GM21528 (cell line): ENCODE data around the gene ACVR1C.

Source experiments
- ATAC-seq: cut with Tn5 transposase; IDR thresholded peaks from one replicate; pipeline ENCODE4 v1.9.1; 2021; ENCODE audit warnings: mild to moderate bottlenecking, moderate library complexity; ENCODE audit not compliant: unreplicated experiment, low FRiP score

Gene ACVR1C

DNA sequence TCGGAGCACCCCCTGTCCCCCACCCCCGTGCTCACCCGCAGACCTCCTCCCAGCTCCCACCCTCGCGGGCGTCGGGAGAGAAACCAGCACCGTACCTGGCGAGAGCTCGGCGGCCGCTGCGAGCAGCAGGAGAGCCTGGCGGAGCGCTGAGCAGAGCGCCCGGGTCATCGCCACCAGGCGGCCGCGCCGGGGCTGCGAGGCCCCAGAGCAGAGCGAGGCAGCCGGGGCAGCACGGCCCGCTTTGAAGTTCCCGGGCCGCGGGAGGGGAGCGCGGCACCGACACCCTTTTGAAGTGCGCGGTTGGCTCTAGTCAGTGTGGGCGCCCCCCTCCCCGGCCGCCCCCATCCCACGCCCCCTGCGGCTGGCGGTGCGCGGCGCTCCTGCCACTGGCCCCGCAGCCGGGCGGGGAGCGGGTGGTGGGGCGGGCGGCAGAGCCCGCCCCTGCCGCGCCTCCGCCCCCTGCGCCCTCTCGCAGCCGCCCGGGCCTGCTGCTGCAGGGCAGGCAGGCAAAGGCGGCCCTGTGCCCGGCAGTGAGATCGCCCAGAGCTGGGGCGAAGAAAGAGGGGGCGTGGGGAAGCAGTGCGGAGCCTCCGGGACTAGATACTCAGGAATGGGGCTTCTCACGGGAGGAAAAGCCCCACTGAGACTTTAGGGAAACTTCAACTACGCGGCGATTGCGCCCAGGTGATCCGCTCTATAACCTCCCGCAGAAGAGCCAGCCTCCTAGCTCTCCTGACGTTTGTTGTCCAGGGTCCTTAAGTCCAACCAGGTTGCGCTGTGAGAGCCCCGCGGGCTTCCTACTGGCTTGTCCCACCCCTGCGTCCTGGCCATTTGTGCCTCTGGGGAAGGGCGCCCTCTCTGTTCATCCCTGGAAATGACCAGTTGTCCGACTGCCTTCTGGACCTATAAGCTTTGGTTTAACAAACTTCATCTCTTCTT, at the start of gene ACVR1C:
Gene ACVR1C, minus strand, starts transcription at position 388 of the 939 bp plus-strand sequence. Its CDS starts 220 bp downstream, at position 168.
- ATAC-seq: peak; percentile 90

DNA sequence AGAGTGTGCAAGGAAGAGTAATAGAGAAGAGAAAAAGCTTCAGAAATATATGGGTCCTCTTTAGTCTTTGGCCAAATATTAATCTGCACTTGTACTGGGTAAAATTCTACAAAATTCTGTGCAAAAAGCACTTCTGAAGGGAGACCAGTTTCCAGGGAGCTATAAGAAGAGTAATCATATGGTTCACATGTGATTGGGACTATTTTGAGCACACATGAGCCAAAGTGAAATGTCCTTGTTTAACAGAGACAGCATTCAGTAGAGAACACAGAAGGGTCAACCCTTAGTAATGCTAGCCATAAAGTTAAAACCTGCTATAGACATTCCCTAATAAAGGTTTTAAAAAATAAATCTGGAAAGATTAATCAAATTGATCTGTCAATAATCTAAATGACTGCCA, 49.3 kb upstream of the ACVR1C start:
- ATAC-seq: no peak

DNA sequence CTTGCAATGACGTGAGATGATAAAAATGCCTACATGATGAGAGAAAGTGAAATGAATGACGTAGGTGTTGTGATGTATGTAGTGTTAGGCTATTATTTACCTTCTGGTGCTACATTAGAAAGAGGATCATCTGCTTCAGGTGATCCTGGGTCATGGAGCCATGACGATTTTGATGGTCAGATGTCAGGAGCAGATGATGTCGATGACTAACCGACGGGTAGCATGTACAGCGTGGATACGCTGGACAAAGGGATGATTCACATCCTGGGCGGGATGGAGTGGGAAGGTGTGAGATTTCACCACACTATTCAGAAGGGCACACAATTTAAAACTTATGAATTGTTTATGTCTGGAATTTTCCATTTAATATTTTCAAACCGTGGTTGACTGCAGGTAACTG, 43.5 kb upstream of the ACVR1C start:
- ATAC-seq: no peak

GRCh38 chr2:157662401-157662800, 33.7 kb upstream of the ACVR1C start:
- ATAC-seq: no peak

- ATAC-seq: no peak
These were observed 33.1 kb upstream of the ACVR1C start for GRCh38 chr2:157661776-157662175.

GRCh38 chr2:157657858-157658257, 29.2 kb upstream of the ACVR1C start:
- no peak for ATAC-seq

DNA sequence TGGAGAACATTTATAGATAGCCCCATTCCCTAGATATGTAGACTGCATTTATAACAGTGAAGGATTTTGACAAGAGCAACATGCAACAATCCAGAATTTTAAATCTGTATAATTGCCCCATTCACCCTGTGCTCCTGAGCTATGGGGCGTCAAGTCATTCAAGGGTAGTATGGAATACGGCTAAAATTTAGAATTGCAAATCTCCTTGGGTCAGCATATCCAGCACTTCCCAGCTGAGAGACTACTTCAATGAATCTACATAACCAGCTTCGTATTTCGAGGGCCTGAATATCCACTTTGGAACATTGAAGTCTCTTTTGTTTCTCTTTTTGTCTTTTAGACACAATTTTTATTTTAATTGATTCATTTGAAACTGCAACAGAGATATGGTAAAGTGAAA, 28.4 kb upstream of the ACVR1C start:
- ATAC-seq: no peak

- ATAC-seq: no peak
These were observed 16.1 kb upstream of the ACVR1C start for GRCh38 chr2:157644776-157645175.

GRCh38 chr2:157631861-157632260, 3.2 kb upstream of the ACVR1C start:
- ATAC-seq: no peak

DNA sequence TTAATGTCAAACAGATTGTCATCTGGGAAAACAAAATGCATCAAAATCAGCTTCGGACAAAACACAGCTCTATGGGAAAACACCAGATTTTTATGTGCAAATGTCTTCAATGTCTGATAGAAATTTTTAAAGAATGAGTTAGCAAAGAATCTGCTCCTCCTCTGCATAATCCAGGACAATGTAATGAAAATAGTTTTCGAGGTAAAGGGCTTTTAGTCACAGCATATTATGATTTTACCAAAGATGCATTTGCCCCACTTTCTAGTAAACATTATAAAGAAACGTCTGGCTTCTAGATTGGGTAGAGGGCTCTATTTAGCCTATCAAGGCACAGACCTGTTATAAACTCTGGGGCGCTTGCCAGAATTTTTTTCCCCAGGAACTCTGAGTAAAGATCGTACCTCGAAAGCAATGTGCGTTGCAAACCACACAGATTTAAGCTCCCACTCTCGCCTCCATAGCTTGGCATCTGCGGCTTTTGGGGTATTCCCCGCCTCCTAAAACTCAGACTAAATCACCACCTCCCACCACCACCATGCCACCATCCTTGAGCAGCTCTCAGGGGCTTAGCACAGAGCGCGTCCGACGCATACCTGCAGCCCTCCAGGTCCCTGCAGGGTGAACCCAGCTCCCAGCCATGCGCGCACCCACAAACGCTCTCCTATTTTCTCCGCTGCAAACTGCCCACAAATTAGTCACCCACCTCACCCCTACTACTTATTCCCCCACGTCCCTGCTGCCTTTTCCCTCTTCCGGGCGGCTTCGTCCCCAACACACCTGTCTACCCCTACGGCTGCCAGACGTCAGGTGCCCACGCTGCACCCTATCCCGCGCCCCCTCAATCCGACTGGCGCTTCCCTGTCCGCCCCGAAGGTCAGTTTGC, 829 bp downstream of the ACVR1C start:
- peak; percentile 15 for ATAC-seq

DNA sequence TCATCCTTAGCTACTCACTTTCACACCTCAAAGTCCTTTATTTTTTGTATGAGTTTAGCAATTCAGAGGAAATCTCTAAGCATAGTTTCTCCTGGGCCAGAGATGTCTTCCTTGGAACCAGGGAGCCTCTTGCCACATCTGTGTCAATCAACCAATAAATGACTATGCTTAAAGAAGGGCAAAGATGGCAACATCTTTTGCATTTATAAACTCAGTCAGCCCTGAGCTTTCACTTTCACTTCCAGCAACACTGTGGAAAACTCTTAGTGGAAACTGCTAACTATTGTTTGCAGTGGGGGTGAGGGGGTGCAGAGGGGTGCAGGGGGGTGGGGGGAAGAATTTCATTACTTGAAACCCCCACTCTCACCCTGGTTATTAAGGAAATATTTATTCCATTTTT, 3.4 kb downstream of the ACVR1C start:
- no peak for ATAC-seq

DNA sequence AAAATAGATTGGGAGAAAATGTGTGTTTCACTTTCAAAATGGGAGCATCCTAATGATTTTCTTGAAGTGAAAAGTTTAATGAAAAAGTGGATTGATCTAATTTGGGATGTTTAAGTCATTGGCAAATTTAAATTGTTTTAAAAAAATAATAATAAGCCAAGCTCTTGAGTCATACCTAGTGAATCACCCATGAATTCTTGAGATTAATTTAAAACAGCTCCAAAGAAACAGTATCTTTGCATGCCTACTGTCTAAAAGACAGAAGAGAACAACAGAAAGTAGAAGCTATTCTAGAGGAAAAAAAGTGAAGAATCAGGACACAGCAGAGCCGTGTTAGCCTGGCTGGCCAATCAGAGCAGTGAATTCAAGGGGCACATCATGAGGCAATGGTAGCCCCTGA, 7.7 kb downstream of the ACVR1C start:
- no peak for ATAC-seq

- ATAC-seq: no peak
These were observed 16.9 kb downstream of the ACVR1C start for GRCh38 chr2:157611726-157612125.

GRCh38 chr2:157611110-157611509, 17.6 kb downstream of the ACVR1C start:
- no peak for ATAC-seq

DNA sequence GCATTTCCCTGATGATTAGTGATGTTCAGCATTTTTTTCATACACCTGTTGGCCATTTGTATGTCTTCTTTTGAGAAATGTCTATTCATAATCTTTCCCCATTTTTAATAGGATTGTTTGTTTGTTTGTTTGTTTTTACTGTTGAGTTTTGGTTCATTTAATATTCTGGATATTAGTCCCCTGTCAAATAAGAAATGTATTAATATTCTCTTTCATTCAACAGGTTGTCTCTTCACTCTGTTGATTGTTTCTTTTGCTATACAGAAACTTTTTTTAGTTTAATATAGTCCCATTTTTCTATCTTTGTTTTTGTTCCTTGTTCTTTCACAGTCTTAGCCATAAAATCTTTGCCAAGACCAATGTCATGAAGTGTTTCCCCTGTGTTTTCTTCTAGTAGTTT, 22.1 kb downstream of the ACVR1C start:
- no peak for ATAC-seq

- ATAC-seq: no peak
These were observed 25.5 kb downstream of the ACVR1C start for GRCh38 chr2:157603198-157603597.

DNA sequence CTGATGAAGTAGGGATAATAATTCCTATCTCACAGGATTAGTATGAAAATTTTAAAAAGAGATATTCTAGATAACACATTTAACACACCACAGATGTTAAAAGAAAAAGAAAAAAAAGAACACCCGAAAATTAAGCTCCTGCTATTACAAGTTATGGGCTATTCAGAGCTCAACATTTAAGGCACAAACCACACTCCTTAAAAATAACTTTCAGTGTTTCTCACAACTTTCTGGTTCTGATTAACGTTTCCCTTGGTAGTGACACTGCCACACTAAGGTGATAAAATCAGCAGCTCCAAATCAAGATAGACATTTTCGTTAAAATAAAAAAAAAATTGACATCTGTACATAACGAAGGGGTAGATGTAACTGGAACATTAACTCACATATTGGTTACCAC, 26.9 kb downstream of the ACVR1C start:
- no peak for ATAC-seq

GRCh38 chr2:157596992-157597681, 31.5 kb downstream of the ACVR1C start:
- ATAC-seq: peak; percentile 69

DNA sequence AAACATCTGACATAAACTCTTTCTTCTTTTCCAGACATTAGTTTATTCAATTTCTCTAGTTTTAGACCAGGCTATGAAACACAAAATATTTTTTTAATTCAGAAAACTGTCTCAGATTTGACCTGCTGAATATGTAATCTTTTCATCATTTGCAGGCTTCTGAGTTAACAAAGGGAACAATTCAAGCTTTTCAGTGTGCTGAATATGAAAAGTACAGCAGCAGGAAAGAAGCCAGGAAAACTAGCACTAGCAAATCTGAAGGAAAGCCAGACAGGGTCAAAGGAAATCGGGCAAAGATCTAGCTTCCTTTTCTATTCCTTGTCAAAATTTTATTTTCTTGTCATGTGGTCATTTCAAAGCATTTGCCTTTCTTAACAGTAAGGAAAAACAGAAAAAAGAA, 35.3 kb downstream of the ACVR1C start:
- no peak for ATAC-seq

DNA sequence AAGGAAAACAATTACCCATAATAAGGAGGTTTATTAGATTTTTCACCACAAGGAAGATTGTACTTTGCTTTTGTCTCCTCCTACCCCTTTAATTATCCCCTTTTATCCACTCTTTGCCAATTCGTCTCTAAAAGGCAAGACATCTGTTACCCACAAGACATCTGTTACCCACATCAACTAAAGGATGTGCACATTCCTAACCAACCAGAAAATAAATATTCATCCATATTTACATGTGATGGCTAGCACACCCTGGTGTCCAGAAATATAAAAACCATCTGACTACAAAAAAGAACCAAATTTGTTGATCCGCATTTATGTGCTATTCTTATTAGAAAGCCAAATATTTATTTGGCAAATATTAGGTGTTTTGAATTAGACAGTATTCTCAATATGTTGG, 35.7 kb downstream of the ACVR1C start:
- no peak for ATAC-seq

GRCh38 chr2:157592374-157592773, 36.3 kb downstream of the ACVR1C start:
- no peak for ATAC-seq
